Measurements from ENCODE around the gene TBC1D1.

TBC1D1 gene

DNA sequence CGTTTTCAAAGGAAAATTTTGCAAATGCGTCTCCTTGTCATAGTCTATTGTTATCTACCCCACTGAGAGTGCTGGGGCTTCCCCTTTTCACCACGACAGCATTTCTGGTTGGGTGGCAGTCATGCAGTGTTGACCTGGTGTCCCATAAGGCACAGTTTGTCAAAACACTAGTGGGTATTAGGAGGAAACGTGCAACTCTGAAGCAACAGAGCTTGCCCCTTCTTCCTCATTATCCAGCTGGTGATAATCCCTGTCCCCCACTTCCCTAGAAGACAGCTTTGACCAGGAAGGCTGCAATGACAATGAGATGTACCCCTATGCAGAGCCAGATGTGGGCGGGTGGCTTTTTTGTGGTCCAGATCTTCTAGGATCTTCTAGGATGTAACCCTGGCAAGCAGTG is 1.8 kb downstream of the TBC1D1 start:
- H3K9me3 ChIP-seq: no peaks in the 10 kb centered on the region
- TF ChIP-seq, protein P1, sequence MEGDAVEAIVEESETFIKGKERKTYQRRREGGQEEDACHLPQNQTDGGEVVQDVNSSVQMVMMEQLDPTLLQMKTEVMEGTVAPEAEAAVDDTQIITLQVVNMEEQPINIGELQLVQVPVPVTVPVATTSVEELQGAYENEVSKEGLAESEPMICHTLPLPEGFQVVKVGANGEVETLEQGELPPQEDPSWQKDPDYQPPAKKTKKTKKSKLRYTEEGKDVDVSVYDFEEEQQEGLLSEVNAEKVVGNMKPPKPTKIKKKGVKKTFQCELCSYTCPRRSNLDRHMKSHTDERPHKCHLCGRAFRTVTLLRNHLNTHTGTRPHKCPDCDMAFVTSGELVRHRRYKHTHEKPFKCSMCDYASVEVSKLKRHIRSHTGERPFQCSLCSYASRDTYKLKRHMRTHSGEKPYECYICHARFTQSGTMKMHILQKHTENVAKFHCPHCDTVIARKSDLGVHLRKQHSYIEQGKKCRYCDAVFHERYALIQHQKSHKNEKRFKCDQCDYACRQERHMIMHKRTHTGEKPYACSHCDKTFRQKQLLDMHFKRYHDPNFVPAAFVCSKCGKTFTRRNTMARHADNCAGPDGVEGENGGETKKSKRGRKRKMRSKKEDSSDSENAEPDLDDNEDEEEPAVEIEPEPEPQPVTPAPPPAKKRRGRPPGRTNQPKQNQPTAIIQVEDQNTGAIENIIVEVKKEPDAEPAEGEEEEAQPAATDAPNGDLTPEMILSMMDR (IDR thresholded peaks at IDR 0.05; ENCODE audit: low read depth, low read length): no peak
- H3K36me3 ChIP-seq: no peaks in the 10 kb centered on the region
- peaks cover 45% of the 10 kb centered on the region for H3K27me3 ChIP-seq
- no peak overlapping the region for H3K4me3 ChIP-seq (ENCODE audit: low read depth, low read length)
- no peaks in the 10 kb centered on the region for H3K4me1 ChIP-seq
- DNase-seq: no peak

DNA sequence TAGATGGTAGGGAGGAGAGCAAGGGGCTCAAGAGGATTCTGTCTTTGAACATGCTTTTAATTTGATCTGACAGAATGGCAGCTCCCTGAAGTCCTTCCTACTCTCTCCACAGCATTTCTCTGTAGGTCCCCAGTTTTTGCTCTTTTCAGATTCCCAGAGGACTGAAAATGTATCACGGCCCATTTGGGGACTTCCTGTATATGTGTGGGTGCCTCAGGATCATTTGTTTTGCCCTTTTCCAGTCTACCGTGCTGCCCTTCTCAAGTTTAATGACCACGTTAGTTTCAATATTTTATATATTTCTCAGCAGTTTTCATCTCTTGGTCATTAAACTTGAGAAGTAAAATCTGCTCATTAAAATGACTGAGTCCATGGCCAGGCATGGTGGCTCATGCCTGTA is 2.3 kb downstream of the TBC1D1 start:
- TF ChIP-seq, protein P1 (IDR thresholded peaks at IDR 0.05; ENCODE audit: low read depth, low read length): no peak
- Histone ChIP-seq H3K9me3 (no peaks in the 10 kb centered on the region), H3K4me3 (ENCODE audit: low read depth, low read length) (no peak overlapping the region), H3K27me3 (peaks cover 46% of the 10 kb centered on the region), H3K4me1 (no peaks in the 10 kb centered on the region), H3K36me3 (no peaks in the 10 kb centered on the region)
- DNase-seq: no peak

DNA sequence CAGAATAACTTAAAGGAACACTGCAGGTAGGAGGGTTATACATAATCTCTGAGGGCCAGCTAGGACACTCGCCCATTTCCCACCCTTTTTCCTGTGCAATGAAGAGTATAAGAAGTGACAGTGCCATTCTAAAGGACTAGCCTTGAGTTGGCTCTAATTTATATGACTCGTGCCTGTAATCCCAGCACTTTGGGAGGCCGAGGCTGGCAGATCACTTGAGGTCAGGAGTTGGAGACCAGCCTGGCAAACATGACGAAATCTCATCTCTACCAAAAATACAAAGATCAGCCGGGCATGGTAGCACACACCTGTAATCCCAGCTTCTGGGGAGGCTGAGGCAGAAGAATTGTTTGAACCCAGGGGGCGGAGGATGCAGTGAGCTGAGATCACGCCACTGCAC is 4.4 kb downstream of the TBC1D1 start:
- H3K36me3 ChIP-seq: no peaks in the 10 kb centered on the region
- H3K9me3 ChIP-seq: no peaks in the 10 kb centered on the region
- no peak overlapping the region for H3K4me3 ChIP-seq (ENCODE audit: low read depth, low read length)
- DNase-seq: no peak
- H3K4me1 ChIP-seq: no peaks in the 10 kb centered on the region
- TF ChIP-seq, protein P1 (IDR thresholded peaks at IDR 0.05; ENCODE audit: low read depth, low read length): no peak
- peaks cover 34% of the 10 kb centered on the region for H3K27me3 ChIP-seq

GRCh38 chr4:37896206-37896860 is 5.4 kb downstream of the TBC1D1 start:
- H3K4me1 ChIP-seq: no peaks in the 10 kb centered on the region
- no peak overlapping the region for H3K4me3 ChIP-seq (ENCODE audit: low read depth, low read length)
- peaks cover 24% of the 10 kb centered on the region for H3K27me3 ChIP-seq
- DNase-seq: no peak
- no peaks in the 10 kb centered on the region for H3K36me3 ChIP-seq
- H3K9me3 ChIP-seq: no peaks in the 10 kb centered on the region
- TF ChIP-seq, protein P1 (IDR thresholded peaks at IDR 0.05; ENCODE audit: low read depth, low read length): no peak

DNA sequence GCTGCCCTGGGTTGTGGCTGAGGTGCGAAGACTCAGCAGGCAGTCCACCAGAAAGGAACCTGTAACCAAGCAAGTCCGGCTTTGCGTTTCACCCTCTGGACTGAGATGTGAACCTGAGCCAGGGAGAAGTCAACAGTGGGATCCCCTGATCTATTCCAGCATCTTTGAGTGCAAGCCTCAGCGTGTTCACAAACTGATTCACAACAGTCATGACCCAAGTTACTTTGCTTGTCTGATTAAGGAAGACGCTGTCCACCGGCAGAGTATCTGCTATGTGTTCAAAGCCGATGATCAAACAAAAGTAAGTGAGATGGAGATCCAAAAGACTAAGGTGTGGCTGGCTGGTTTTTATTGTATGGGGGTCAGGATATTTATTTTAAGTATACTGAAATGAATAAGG is 11.3 kb downstream of the TBC1D1 start:
- DNase-seq: no peak
- H3K36me3 ChIP-seq: no peaks in the 10 kb centered on the region
- no peaks in the 10 kb centered on the region for H3K4me1 ChIP-seq
- H3K9me3 ChIP-seq: no peaks in the 10 kb centered on the region
- no peak overlapping the region for H3K4me3 ChIP-seq (ENCODE audit: low read depth, low read length)
- H3K27me3 ChIP-seq: peaks cover 13% of the 10 kb centered on the region
- TF ChIP-seq, protein P1 (IDR thresholded peaks at IDR 0.05; ENCODE audit: low read depth, low read length): no peak

DNA sequence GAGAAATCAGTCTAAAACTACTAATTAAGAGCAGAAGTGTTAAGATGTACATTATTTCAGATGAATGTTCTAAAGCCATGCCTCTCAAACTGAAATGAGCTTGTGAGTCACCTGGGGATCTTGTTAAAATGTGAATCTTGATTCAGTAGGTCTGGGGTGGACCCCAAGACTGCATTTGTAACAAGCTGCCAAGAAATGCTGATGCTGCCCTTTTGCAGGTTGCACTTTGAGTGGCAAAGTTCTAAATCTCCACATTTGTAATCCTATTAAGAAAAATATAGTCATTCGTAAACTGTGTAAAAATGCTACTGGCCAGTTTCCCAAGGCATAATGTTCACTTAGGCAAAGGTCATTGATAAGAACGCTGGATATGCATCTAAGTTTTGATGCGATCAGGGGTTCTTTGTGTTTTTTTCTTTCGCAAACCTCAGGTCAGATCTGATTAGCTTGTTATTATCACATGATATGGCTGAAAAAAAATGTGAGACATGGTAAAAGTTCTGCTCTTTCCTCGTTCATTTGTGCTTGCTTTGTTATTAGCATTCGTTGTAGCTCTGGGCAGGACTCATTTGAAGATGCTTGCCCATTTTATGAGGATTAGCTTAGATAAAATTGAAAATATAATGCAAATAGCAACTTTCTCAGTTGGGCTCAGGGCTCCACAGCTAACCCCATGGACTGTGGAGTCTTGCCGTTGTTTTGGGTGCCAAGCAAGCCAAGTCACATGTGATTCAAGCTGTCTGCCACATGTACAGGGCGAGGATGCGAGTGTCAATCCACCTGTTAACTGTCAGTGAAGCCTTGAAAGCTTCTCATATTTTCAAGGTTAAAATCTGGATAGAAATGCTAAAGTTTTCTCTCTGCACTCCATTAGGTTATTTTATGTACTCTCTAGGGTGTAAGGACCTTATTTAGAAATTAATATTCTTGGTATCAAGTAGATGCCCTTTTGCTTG is 12.1 kb downstream of the TBC1D1 start:
- H3K36me3 ChIP-seq: no peaks in the 10 kb centered on the region
- no peaks in the 10 kb centered on the region for H3K9me3 ChIP-seq
- DNase-seq: no peak
- H3K4me1 ChIP-seq: no peaks in the 10 kb centered on the region
- H3K27me3 ChIP-seq: peaks cover 17% of the 10 kb centered on the region
- no peak overlapping the region for H3K4me3 ChIP-seq (ENCODE audit: low read depth, low read length)
- TF ChIP-seq, protein P1 (IDR thresholded peaks at IDR 0.05; ENCODE audit: low read depth, low read length): no peak
